ENCODE measurements around the gene SHROOM3. TPM values are rescaled to one million over a fixed set of nuclear protein-coding genes. Genes with fewer than 3 reads are reported as not detected.
A peak's percentile ranks its signal among the peaks of the same experiment; 100 is the strongest.

SHROOM3 gene
- total RNA-seq, 1 donor from 2014 or later, result 6.9 TPM

DNA sequence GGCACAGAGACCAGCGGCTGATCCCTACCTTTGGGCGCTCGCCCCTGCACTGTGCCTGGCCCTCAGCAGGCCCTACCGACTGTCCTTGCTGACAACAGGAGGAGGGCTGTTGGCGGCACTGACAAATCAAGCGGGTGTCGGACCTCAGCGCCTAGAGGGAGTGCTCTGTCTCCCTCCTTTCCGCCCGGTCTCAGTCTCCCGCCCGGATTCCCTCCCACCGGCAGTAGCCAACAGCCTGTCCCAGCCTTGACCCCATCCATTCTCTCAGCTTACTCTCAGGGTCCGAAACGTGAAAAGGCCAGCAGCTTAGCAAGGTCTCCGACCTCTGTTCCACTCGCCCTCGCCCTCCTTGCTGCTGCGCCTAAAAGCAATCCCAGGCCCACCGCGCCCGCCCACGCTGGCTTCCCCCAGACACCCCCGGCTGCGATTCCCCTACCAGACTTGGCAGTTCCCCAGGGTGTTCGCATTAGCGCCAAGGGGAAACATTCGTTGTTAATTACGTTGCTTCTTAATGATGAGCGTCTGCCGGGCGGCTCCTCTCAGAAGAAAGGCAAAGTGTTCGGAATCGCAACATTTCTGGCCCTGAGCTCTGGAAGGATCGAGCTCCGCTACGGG lies 366.7 kb downstream of the SHROOM3 start:
- TF ChIP-seq, protein P1, sequence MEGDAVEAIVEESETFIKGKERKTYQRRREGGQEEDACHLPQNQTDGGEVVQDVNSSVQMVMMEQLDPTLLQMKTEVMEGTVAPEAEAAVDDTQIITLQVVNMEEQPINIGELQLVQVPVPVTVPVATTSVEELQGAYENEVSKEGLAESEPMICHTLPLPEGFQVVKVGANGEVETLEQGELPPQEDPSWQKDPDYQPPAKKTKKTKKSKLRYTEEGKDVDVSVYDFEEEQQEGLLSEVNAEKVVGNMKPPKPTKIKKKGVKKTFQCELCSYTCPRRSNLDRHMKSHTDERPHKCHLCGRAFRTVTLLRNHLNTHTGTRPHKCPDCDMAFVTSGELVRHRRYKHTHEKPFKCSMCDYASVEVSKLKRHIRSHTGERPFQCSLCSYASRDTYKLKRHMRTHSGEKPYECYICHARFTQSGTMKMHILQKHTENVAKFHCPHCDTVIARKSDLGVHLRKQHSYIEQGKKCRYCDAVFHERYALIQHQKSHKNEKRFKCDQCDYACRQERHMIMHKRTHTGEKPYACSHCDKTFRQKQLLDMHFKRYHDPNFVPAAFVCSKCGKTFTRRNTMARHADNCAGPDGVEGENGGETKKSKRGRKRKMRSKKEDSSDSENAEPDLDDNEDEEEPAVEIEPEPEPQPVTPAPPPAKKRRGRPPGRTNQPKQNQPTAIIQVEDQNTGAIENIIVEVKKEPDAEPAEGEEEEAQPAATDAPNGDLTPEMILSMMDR (IDR thresholded peaks at IDR 0.05), result no peak
- TF ChIP-seq POLR2A (IDR thresholded peaks at IDR 0.05) (no peak), POLR2AphosphoS5 (IDR thresholded peaks at IDR 0.05; ENCODE audit: insufficient read depth in 1 of 2, low read depth in 1 of 2) (no peak)
- H3K4me1 ChIP-seq, result peaks cover 7% of the 10 kb centered on the region
- peak overlapping the region; percentile 3 to 29 for H3K4me3 ChIP-seq
- peak overlapping the region; percentile 68 for H3K27ac ChIP-seq
- H3K9me3 ChIP-seq, result no peaks in the 10 kb centered on the region
- H3K36me3 ChIP-seq, result no peaks in the 10 kb centered on the region
- H3K27me3 ChIP-seq, result no peaks in the 10 kb centered on the region
- intact Hi-C loops (cut with DNase I), result no loop called here
- DNase-seq (ENCODE audit: extremely low spot score in 2 of 2), result no peak

- Histone ChIP-seq H3K27ac (peak overlapping the region; percentile 68), H3K4me1 (peaks cover 7% of the 10 kb centered on the region), H3K36me3 (no peaks in the 10 kb centered on the region), H3K9me3 (no peaks in the 10 kb centered on the region), H3K4me3 (peak overlapping the region; percentile 3 to 29), H3K27me3 (no peaks in the 10 kb centered on the region)
- DNase-seq (ENCODE audit: extremely low spot score in 2 of 2), result no peak
- TF ChIP-seq, protein P1 (IDR thresholded peaks at IDR 0.05), result no peak
- TF ChIP-seq POLR2AphosphoS5 (IDR thresholded peaks at IDR 0.05; ENCODE audit: insufficient read depth in 1 of 2, low read depth in 1 of 2) (no peak), POLR2A (IDR thresholded peaks at IDR 0.05) (no peak)
- intact Hi-C loops (cut with DNase I), result no loop called here
Observed at GRCh38 chr4:76802236-76803021, 367.4 kb downstream of the SHROOM3 start.

- peaks cover 7% of the 10 kb centered on the region for H3K4me1 ChIP-seq
- no peaks in the 10 kb centered on the region for H3K36me3 ChIP-seq
- intact Hi-C loops (cut with DNase I), result no loop called here
- TF ChIP-seq POLR2A (IDR thresholded peaks at IDR 0.05) (no peak), POLR2AphosphoS5 (IDR thresholded peaks at IDR 0.05; ENCODE audit: insufficient read depth in 1 of 2, low read depth in 1 of 2) (no peak)
- TF ChIP-seq, protein P1 (IDR thresholded peaks at IDR 0.05), result no peak
- no peak overlapping the region for H3K27ac ChIP-seq
- no peak overlapping the region for H3K4me3 ChIP-seq
- H3K9me3 ChIP-seq, result no peaks in the 10 kb centered on the region
- DNase-seq (ENCODE audit: extremely low spot score in 2 of 2), result no peak
- H3K27me3 ChIP-seq, result no peaks in the 10 kb centered on the region
Observed at GRCh38 chr4:76803522-76803921, 368.5 kb downstream of the SHROOM3 start.

- peaks cover 7% of the 10 kb centered on the region for H3K4me1 ChIP-seq
- intact Hi-C loops (cut with DNase I), result no loop called here
- H3K36me3 ChIP-seq, result no peaks in the 10 kb centered on the region
- no peaks in the 10 kb centered on the region for H3K27me3 ChIP-seq
- TF ChIP-seq POLR2A (IDR thresholded peaks at IDR 0.05), result no peak
- TF ChIP-seq, protein P1 (IDR thresholded peaks at IDR 0.05), result no peak
- no peak for TF ChIP-seq POLR2AphosphoS5 (IDR thresholded peaks at IDR 0.05; ENCODE audit: insufficient read depth in 1 of 2, low read depth in 1 of 2)
- H3K27ac ChIP-seq, result no peak overlapping the region
- no peak for DNase-seq (ENCODE audit: extremely low spot score in 2 of 2)
- no peaks in the 10 kb centered on the region for H3K9me3 ChIP-seq
- no peak overlapping the region for H3K4me3 ChIP-seq
Observed at GRCh38 chr4:76804096-76804495, 369.1 kb downstream of the SHROOM3 start.

DNA sequence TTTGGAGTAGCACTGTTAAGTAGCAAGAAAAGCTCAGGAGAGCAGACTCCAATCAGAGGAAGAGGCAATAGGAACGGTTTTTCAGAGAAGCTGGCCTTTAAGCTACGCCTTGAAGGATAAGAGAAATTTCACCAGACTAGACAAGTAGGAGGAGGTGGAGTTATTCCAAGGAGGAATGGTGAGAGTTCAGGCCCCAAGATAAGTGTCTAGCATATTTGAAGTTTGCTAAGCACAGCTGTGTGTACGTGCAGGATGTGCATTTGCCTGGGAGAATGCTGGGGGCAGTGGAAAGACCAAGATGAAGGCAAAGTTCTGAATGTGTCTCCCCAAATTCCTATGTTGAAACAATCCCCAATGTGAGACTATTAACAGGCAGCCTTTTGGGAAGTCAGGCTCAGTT lies 371.3 kb downstream of the SHROOM3 start:
- Histone ChIP-seq H3K4me1 (peaks cover 16% of the 10 kb centered on the region), H3K36me3 (no peaks in the 10 kb centered on the region), H3K9me3 (no peaks in the 10 kb centered on the region), H3K27me3 (no peaks in the 10 kb centered on the region), H3K4me3 (no peak overlapping the region), H3K27ac (no peak overlapping the region)
- no peak for DNase-seq (ENCODE audit: extremely low spot score in 2 of 2)
- no peak for TF ChIP-seq POLR2AphosphoS5 (IDR thresholded peaks at IDR 0.05; ENCODE audit: insufficient read depth in 1 of 2, low read depth in 1 of 2)
- TF ChIP-seq, protein P1 (IDR thresholded peaks at IDR 0.05), result no peak
- intact Hi-C loops (cut with DNase I), result no loop called here
